Activated naive CD4-positive, alpha-beta T cell treated with anti-CD3 and anti-CD28 coated beads for 36 hours (primary cell): ENCODE data around the gene TUSC2. TPM values are rescaled to one million over a fixed set of nuclear protein-coding genes. Genes with fewer than 3 reads are reported as not detected.
A peak's percentile ranks its signal among the peaks of the same experiment; 100 is the strongest.

Experiments
- CTCF ChIA-PET: fragments of 350-600 bp; sonication (Branson Sonifier 250); formaldehyde crosslinking; loops from one replicate; lab custom pipeline; 2021; ENCODE audit warnings: antibody characterized with exemption; lab: Charles Lee
- DNase-seq: peaks from one replicate; pipeline ENCODE4 v3.0.0-alpha.2; 2020
- H3K27ac Mint-ChIP-seq: one replicate; pipeline ENCODE4 v1.8.0; 2021; ENCODE audit warnings: mild to moderate bottlenecking, mixed read lengths
- H3K27me3 Mint-ChIP-seq: one replicate; pipeline ENCODE4 v1.8.0; 2021; ENCODE audit warnings: low read depth, mixed read lengths
- H3K36me3 Mint-ChIP-seq: one replicate; pipeline ENCODE4 v1.8.0; 2021; ENCODE audit warnings: low read depth, mixed read lengths
- H3K4me1 Mint-ChIP-seq: one replicate; pipeline ENCODE4 v1.8.0; 2021; ENCODE audit warnings: low read depth, mixed read lengths
- H3K4me3 Mint-ChIP-seq: one replicate; pipeline ENCODE4 v1.8.0; 2021; ENCODE audit warnings: mild to moderate bottlenecking, moderate library complexity, mixed read lengths
- H3K9me3 Mint-ChIP-seq: one replicate; pipeline ENCODE4 v1.8.0; 2021; ENCODE audit warnings: mixed read lengths
- intact Hi-C: fragments of 100-400 bp; cut with micrococcal nuclease; formaldehyde crosslinking; loops from one replicate; pipeline ENCODE4 v1.15.1; 2023
- total RNA-seq, 2 experiments: library from RNA; stranded (reverse); gene quantifications; one replicate each; pipeline ENCODE4 v1.2.3, GENCODE V29; 2021

Gene TUSC2
- total RNA-seq, 2 experiments from 2014 or later, result 14.1 to 14.4 TPM

DNA sequence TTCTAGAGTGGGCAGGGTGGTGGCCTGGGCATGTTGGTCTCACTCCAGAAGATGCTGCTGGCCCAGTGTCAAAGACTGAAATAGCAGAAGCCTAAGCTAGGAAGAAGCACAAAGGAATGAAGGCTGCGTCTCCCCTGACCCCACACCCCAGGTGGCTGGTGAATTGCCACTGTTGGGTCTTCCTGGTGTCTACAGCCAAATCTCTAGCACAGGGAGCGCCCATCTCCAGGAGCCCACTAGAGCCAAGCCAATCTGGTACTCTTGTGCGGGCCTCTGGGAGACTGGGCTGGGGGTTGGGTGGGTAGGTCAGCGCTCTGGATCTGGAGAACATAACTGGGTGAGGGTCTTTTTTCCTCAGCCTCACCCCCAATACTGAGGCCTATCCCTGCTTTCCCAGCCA is 894 bp downstream of the TUSC2 start:
- CTCF ChIA-PET, result no interaction called here
- H3K4me1 Mint-ChIP-seq, result peaks cover 17% of the 10 kb centered on the region
- H3K27ac Mint-ChIP-seq, result no peak overlapping the region
- H3K36me3 Mint-ChIP-seq, result peaks cover 13% of the 10 kb centered on the region
- H3K9me3 Mint-ChIP-seq, result no peaks in the 10 kb centered on the region
- peak overlapping the region; percentile 88 for H3K4me3 Mint-ChIP-seq
- intact Hi-C loops, result no loop called here
- no peak for DNase-seq
- H3K27me3 Mint-ChIP-seq, result no peaks in the 10 kb centered on the region

DNA sequence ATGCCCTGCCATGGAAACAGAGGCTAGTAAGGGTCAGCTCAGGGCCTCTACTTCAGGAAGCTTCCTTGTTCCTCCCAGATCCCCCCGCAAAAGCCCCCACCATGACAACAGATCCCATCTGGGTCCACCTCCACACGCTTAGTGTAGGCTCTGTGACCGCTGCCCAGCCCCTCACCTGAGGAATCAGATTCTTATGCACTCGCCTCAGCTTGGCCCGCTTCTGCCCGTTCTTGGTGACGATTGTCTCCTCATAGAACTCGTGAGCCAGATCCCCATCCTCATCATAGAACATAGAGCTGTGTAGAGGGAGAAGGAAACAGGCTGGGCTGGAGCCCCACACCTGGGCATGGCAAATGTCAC is 1.9 kb downstream of the TUSC2 start:
- Mint-ChIP-seq H3K36me3 (peaks cover 9% of the 10 kb centered on the region), H3K4me3 (peak overlapping the region; percentile 34), H3K4me1 (peaks cover 17% of the 10 kb centered on the region), H3K27me3 (no peaks in the 10 kb centered on the region), H3K9me3 (no peaks in the 10 kb centered on the region), H3K27ac (no peak overlapping the region)
- intact Hi-C loops, result no loop called here
- DNase-seq, result no peak
- CTCF ChIA-PET, result interaction anchor here (0.8 to 5.7 kb wide), 2 partner anchors 11 to 29 kb away, joined by 3 to 31 read pairs; no protein-coding TSS in a partner anchor

DNA sequence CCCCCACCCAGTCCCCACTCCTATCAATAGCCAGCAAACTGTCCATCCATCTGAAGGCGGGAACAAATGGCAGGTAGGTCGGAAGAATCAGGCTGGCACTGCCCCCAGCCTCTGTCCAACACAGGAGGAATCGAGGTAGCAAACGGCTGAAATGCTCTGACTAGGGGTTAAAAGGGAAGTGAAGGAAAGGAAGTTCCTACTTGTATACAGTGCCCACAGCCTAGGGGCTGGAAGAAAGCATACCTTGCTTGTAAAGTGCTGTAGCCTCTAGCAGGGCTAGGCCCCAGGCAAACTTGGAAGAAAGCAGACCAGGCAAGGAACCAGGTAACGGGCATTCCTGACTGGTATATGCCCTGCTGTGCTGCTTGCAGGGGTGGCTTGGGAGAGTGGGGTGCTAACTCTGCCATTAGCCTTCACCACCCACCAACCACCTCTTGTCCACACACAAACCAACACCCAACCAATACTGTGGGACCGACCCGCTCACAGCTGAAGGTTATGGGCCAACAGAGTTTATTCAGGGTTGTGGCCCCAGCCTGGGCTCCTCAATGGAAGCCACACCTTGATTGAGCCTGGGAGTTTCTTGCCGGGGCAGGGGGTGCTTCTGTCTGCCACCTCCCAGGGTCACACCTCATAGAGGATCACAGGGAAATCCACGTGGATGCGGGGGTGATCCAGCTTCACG is 2.4 kb downstream of the TUSC2 start:
- no peaks in the 10 kb centered on the region for H3K27me3 Mint-ChIP-seq
- DNase-seq, result no peak
- H3K4me3 Mint-ChIP-seq, result no peak overlapping the region
- H3K9me3 Mint-ChIP-seq, result no peaks in the 10 kb centered on the region
- peaks cover 4% of the 10 kb centered on the region for H3K36me3 Mint-ChIP-seq
- peaks cover 18% of the 10 kb centered on the region for H3K4me1 Mint-ChIP-seq
- H3K27ac Mint-ChIP-seq, result no peak overlapping the region
- intact Hi-C loops, result no loop called here
- CTCF ChIA-PET, result interaction anchor here (0.8 to 5.7 kb wide), 4 partner anchors 8 to 33 kb away, joined by 3 to 31 read pairs (median 14); partner anchors contain the start of gene IFRD2

DNA sequence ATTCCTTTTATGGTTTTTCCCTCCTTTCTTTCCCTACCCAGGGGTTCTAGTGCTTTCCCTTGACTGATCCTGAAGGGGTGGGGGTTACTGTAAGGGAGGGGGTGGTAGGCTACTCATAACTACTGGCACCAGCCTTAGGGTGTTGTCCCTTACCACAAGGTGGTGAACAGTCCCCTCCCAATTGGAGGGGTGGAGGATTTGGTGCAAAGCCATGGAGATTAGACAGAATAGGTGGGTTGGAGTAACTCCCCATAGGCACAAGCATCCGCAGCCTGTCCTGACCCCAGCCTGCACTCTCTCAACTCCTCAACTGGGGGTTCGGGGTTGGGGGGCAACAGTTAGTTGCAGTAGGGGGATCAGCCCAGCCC is 2.9 kb downstream of the TUSC2 start:
- H3K27ac Mint-ChIP-seq, result no peak overlapping the region
- H3K4me3 Mint-ChIP-seq, result no peak overlapping the region
- peaks cover 4% of the 10 kb centered on the region for H3K36me3 Mint-ChIP-seq
- H3K9me3 Mint-ChIP-seq, result no peaks in the 10 kb centered on the region
- CTCF ChIA-PET, result interaction anchor here (1.1 to 5.7 kb wide), 9 partner anchors 9 to 130 kb away, joined by 3 to 31 read pairs (median 12); partner anchors contain the start of genes HYAL3, IFRD2 and NAA80
- intact Hi-C loops, result no loop called here
- no peaks in the 10 kb centered on the region for H3K27me3 Mint-ChIP-seq
- H3K4me1 Mint-ChIP-seq, result peaks cover 23% of the 10 kb centered on the region
- DNase-seq, result no peak

DNA sequence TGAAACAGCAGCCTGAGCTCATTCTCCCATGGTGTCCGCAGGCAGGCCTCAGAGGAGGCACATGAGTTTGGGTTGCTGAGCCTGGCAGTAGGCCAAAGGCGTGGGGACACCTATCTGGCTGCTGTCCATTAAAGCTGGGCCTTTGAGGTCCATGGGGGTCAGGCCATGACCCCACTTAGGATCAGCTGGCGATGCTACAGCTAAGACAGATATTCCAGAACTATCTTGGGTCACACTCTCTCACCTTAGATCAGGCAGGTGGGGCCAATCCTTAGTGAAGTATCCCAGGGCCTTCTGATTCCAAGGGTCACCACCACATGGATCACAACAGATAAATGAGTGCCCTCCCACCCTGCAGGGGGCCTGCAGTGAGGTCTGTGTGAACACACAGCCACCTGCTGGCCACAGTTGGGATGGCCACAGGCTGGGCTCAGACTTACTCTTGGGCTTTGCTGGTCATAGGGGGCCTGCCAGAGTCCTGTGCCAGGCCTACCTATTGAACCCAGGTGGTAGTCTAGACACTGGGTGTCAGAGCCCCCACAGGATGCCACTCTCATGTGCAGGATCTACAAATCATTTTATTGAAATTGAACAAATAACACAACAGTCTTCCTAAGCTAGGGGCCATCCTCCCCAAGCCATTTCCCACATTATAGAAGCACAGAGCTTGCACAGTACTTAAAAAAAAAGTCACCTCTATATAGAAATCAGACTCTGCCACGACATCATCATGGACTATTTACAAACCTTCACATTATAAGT is 3.5 kb downstream of the TUSC2 start:
- CTCF ChIA-PET, result interaction anchor here (0.7 to 5.7 kb wide), 12 partner anchors 9 to 130 kb away, joined by 3 to 31 read pairs (median 4); partner anchors contain the start of genes HYAL1, HYAL3, IFRD2 and NAA80
- peak; percentile 59 for DNase-seq
- H3K36me3 Mint-ChIP-seq, result peaks cover 2% of the 10 kb centered on the region
- no peak overlapping the region for H3K4me3 Mint-ChIP-seq
- intact Hi-C loops, result loop anchor here (1.0 to 5.0 kb wide), 2 partner anchors 50 to 132 kb away; partner anchors contain the start of gene GNAT1
- no peaks in the 10 kb centered on the region for H3K27me3 Mint-ChIP-seq
- no peaks in the 10 kb centered on the region for H3K9me3 Mint-ChIP-seq
- no peak overlapping the region for H3K27ac Mint-ChIP-seq
- peaks cover 27% of the 10 kb centered on the region for H3K4me1 Mint-ChIP-seq

DNA sequence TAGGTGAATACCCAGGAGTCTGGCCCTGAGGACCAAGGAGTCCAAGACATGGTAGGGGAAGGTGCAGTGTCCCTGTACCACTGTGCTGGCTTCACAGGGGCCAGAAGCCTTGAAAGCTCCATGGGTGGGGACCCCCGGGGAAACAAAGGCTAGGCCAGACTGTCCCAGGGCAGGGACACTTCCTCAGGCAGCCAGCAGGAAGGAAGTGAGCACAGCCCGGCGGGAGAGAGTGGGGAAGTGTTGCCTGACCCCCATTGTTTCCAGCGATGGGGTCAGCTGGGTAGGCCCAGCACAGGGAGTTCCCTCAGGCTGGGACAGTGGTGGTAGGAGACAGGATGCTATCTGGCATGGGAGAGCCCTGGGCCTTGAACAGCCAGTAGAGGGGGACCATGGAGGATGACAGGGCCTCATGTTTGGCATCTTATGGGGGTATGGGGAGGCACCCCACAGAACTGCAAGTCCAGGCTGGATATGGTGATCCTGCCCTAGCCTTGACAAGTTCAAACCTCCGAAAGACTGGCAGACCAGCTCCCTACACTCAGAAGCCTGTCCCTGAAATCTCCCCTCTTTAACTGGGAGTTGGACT is 4.3 kb downstream of the TUSC2 start:
- Mint-ChIP-seq H3K9me3 (no peaks in the 10 kb centered on the region), H3K4me1 (peaks cover 33% of the 10 kb centered on the region), H3K27ac (peak overlapping the region; percentile 30), H3K27me3 (no peaks in the 10 kb centered on the region), H3K36me3 (no peaks in the 10 kb centered on the region), H3K4me3 (no peak overlapping the region)
- CTCF ChIA-PET, result interaction anchor here (0.7 to 5.7 kb wide), 11 partner anchors 9 to 60 kb away, joined by 3 to 31 read pairs (median 5); partner anchors contain the start of genes HYAL1, HYAL3, IFRD2 and NAA80
- DNase-seq, result no peak
- intact Hi-C loops, result loop anchor here (1.0 to 5.0 kb wide), 2 partner anchors 49 to 131 kb away; partner anchors contain the start of gene GNAT1

DNA sequence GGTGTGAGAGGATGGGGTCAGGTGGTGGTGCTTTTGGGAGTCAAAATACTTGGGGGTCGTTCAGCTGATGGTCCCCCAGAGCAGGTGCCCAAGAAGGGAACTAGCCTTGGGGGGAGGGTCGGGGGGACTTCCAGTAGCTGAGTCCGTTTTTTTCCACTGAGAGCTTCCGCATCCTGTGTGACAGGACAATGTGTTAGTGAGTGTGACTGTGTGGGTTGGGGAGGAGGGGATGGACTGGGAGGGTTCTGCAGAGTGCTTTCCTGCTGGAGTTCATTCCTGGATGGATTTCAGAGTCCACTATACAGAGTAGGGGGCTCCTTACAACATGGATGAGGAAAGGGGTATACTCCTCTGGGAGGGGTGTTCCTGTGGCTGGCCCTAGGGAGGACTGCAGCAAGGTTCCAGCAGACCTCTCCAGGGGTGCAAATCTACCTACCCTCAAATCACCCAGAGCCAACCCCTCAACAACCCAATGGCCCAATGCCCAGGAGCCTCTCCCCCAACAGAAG is 4.9 kb downstream of the TUSC2 start:
- CTCF ChIA-PET, result interaction anchor here (1.6 to 5.7 kb wide), 6 partner anchors 8 to 31 kb away, joined by 4 to 31 read pairs (median 14); partner anchors contain the start of genes HYAL1, HYAL3, IFRD2 and NAA80
- peaks cover 37% of the 10 kb centered on the region for H3K4me1 Mint-ChIP-seq
- H3K9me3 Mint-ChIP-seq, result no peaks in the 10 kb centered on the region
- no peak for DNase-seq
- H3K4me3 Mint-ChIP-seq, result no peak overlapping the region
- H3K27me3 Mint-ChIP-seq, result no peaks in the 10 kb centered on the region
- H3K36me3 Mint-ChIP-seq, result no peaks in the 10 kb centered on the region
- peak overlapping the region; percentile 30 for H3K27ac Mint-ChIP-seq
- intact Hi-C loops, result loop anchor here (5.0 kb wide), 1 partner anchor 131 kb away; the partner anchor contains the start of gene GNAT1

DNA sequence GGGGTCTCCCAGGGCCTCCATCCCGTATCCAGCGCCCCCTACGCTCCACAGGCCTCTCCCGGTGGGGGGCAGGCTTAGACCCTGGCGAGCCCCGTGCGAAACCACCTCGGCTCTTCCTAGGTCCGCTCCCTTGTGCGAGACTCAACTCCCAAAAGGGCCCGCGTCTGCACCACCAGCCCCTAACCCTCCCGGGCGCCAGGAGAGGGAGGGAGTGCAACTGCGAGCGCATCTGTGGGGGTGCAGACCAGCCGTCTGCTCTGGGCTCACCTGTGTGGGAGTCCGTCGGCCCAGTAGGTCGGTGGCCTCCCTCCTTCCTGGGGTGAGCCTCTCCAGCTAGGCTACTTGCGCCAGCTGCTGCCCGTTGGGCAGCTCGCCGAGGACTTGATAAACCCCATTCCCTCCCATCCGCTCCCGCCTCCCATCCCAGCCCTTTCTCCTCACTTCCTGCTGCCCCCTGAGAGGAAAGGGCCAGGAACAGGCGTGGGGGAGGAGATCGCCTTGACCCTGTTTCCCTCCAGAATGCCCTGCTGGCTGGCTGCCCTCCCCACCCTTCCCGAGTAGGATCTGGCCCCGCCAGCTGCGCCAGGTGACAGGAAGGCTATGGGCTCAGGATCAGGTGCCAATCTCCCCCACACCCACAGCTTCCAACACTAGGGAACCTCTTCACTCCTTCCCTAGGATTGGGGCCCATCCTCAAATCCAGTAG is 5.5 kb downstream of the TUSC2 start, which contains the start of gene HYAL2:
HYAL2 (minus strand) TSS at position 360 of the 706 bp plus-strand sequence. CDS start 2,256 bp downstream, outside the sequence.
- peak within 1 kb of the TSS; percentile 73 for H3K4me3 Mint-ChIP-seq
- no peaks in the 10 kb centered on the region for H3K36me3 Mint-ChIP-seq
- H3K9me3 Mint-ChIP-seq, result no peaks in the 10 kb centered on the region
- CTCF ChIA-PET, result interaction anchor here (1.6 to 5.7 kb wide), 7 partner anchors 8 to 64 kb away, joined by 3 to 31 read pairs (median 13); partner anchors contain the start of genes HYAL1, HYAL3, IFRD2 and NAA80
- intact Hi-C loops, result loop anchor here (5.0 kb wide), 1 partner anchor 130 kb away; the partner anchor contains the start of gene GNAT1
- H3K4me1 Mint-ChIP-seq, result peaks cover 37% of the 10 kb centered on the region
- no peaks in the 10 kb centered on the region for H3K27me3 Mint-ChIP-seq
- H3K27ac Mint-ChIP-seq, result peak within 1 kb of the TSS; percentile 80
- DNase-seq, result no peak

DNA sequence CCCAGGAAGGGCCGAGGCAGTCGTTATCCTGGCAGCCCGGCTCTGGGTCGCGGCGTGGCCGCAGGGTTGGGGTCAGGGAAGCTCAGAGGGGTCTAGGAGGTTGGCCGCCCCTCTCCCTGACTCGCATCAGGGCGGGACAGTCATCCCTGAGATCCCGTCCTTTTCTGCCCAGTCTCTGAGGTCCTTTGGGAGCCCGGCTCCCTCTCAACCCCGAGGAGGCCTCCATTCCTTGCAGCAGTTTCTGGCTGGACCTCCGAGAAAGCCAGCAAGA is 6.0 kb downstream of the TUSC2 start:
- CTCF ChIA-PET, result interaction anchor here (0.6 to 5.7 kb wide), 5 partner anchors 15 to 64 kb away, joined by 3 to 31 read pairs (median 3); partner anchors contain the start of genes HYAL3 and NAA80
- no peaks in the 10 kb centered on the region for H3K27me3 Mint-ChIP-seq
- no peak overlapping the region for H3K4me3 Mint-ChIP-seq
- DNase-seq, result no peak
- no peak overlapping the region for H3K27ac Mint-ChIP-seq
- intact Hi-C loops, result loop anchor here (5.0 kb wide), 1 partner anchor 130 kb away; the partner anchor contains the start of gene GNAT1
- H3K9me3 Mint-ChIP-seq, result no peaks in the 10 kb centered on the region
- peaks cover 38% of the 10 kb centered on the region for H3K4me1 Mint-ChIP-seq
- H3K36me3 Mint-ChIP-seq, result no peaks in the 10 kb centered on the region

DNA sequence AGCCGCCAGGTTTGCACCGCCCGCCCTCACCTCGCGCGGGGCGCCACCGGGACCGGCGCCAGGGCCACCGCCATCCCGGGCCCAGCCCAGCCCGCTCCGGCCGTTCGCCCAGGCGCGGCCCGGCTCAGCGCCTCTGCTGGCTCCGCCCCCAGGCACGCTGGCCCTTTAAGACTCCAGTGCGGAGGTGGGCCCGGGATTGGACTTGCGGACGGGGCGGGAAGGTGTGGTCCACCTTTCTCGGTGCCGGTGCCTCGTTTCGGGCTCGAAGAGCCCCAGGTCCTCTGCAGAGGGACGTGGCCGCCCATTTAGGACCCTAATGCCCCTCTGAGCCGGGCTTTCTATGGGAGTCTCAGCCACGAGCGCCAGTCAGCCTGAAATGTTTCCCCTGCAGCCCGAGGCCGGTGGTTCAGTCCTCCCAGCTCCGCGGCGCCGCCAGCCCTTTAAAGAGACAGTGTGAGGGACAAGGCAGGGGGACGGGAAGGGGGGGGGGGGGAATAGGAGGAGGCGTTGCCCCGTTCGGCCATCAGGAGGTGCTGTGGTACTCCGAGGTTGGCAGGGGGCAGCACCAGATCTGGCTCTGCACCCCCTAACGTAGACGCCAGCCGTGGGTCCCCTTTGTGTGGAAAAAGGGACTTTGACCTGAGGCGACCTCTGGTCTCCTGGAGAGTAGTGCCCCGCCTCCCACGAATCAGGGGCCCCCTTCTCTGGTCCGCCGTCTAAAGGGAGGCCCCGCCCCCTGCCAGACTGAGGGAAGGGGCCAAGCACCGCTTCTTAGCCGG is 6.5 kb downstream of the TUSC2 start:
- Mint-ChIP-seq H3K27ac (peak overlapping the region; percentile 80), H3K4me1 (peaks cover 38% of the 10 kb centered on the region), H3K36me3 (no peaks in the 10 kb centered on the region), H3K9me3 (no peaks in the 10 kb centered on the region), H3K27me3 (no peaks in the 10 kb centered on the region), H3K4me3 (peak overlapping the region; percentile 86)
- peak; percentile 83 for DNase-seq
- CTCF ChIA-PET, result interaction anchor here (0.6 to 5.7 kb wide), 7 partner anchors 16 to 125 kb away, joined by 3 to 31 read pairs (median 3); partner anchors contain the start of genes HYAL3 and NAA80
- intact Hi-C loops, result loop anchor here (1.0 to 5.0 kb wide), 4 partner anchors 22 to 129 kb away; partner anchors contain the start of genes GNAT1, HYAL3, IFRD2 and NAA80
